OCI-LY3 (cell line): ENCODE results near the gene ENGASE.

Experiments
- H2AFZ ChIP-seq: fragments of 200-600, 300-600 bp; shearing (Covaris generic); 2 replicates; pipeline ENCODE4 v1.6.0; 2014; ENCODE audit warnings: antibody characterized with exemption, low read depth, low read length
- H3K27ac ChIP-seq: fragments of 200-600, 300-600 bp; sonication (generic); 2 replicates; pipeline ENCODE4 v1.5.1; 2014; ENCODE audit warnings: mild to moderate bottlenecking, low read length, moderate library complexity, mixed read lengths
- H3K27me3 ChIP-seq: fragments of 200-600, 300-600 bp; sonication (generic); 2 replicates; pipeline ENCODE4 v1.6.1; 2014; ENCODE audit warnings: low read depth, low read length, mixed read lengths
- H3K36me3 ChIP-seq: fragments of 200-600, 300-600 bp; sonication (generic); replicated peaks from 2 replicates; pipeline ENCODE3; 2014; ENCODE audit warnings: low read depth, low read length, mixed read lengths
- H3K4me1 ChIP-seq: fragments of 300-600, 200-600 bp; sonication (generic); 2 replicates; pipeline ENCODE4 v1.6.1; 2014; ENCODE audit warnings: low read length, mixed read lengths
- H3K4me2 ChIP-seq: fragments of 200-600, 300-600 bp; sonication (generic); 2 replicates; pipeline ENCODE4 v1.6.1; 2014; ENCODE audit warnings: low read length, mixed read lengths
- H3K4me3 ChIP-seq: fragments of 300-600, 200-600 bp; sonication (generic); 2 replicates; pipeline ENCODE4 v1.5.1; 2014; ENCODE audit warnings: antibody characterized with exemption, mild to moderate bottlenecking, low read length, moderate library complexity
- H3K79me2 ChIP-seq: fragments of 300-600, 200-600 bp; shearing (Covaris generic); 2 replicates; pipeline ENCODE4 v1.6.1; 2014; ENCODE audit warnings: mild to moderate bottlenecking, low read length, mixed read lengths
- H3K9ac ChIP-seq: fragments of 300-600, 200-600 bp; shearing (Covaris generic); 2 replicates; pipeline ENCODE4 v1.6.0; 2014; ENCODE audit warnings: mild to moderate bottlenecking, low read length, moderate library complexity
- H3K9me3 ChIP-seq: fragments of 200-600, 300-600 bp; shearing (Covaris generic); 2 replicates; pipeline ENCODE4 v1.6.1; 2014; ENCODE audit warnings: low read length, mixed read lengths; ENCODE audit not compliant: insufficient read depth
- H4K20me1 ChIP-seq: fragments of 200-600, 300-600 bp; sonication (generic); 2 replicates; pipeline ENCODE4 v1.6.1; 2016; ENCODE audit warnings: low read length, mixed read lengths; ENCODE audit not compliant: insufficient read depth
- EZH2phosphoT487 ChIP-seq: fragments of 200-600 bp; shearing (Covaris generic); IDR thresholded peaks from 2 replicates; pipeline ENCODE4 v1.6.1; 2018; ENCODE audit warnings: antibody characterized with exemption, mixed run types, low read depth
- TF ChIP-seq, protein P1 (sequence below): fragments of 200-600, 300-600 bp; sonication (generic); IDR thresholded peaks from 2 replicates; pipeline ENCODE4 v1.5.1; 2014; ENCODE audit warnings: antibody characterized with exemption, low read length, low read depth

Gene ENGASE

GRCh38 chr17:79105937-79106336 lies 31.3 kb downstream of the ENGASE start:
- H3K9me3 ChIP-seq: no peaks in the 10 kb centered on the region
- H4K20me1 ChIP-seq: no peaks in the 10 kb centered on the region
- H3K27ac ChIP-seq: no peak overlapping the region
- H2AFZ ChIP-seq: no peak overlapping the region
- no peaks in the 10 kb centered on the region for H3K79me2 ChIP-seq
- TF ChIP-seq, protein P1, sequence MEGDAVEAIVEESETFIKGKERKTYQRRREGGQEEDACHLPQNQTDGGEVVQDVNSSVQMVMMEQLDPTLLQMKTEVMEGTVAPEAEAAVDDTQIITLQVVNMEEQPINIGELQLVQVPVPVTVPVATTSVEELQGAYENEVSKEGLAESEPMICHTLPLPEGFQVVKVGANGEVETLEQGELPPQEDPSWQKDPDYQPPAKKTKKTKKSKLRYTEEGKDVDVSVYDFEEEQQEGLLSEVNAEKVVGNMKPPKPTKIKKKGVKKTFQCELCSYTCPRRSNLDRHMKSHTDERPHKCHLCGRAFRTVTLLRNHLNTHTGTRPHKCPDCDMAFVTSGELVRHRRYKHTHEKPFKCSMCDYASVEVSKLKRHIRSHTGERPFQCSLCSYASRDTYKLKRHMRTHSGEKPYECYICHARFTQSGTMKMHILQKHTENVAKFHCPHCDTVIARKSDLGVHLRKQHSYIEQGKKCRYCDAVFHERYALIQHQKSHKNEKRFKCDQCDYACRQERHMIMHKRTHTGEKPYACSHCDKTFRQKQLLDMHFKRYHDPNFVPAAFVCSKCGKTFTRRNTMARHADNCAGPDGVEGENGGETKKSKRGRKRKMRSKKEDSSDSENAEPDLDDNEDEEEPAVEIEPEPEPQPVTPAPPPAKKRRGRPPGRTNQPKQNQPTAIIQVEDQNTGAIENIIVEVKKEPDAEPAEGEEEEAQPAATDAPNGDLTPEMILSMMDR: no peak
- TF ChIP-seq EZH2phosphoT487: no peak
- H3K36me3 ChIP-seq: no peaks in the 10 kb centered on the region
- peaks cover 8% of the 10 kb centered on the region; the same call in 1 of the 2 replicates for H3K27me3 ChIP-seq
- H3K4me2 ChIP-seq: no peak overlapping the region
- no peaks in the 10 kb centered on the region for H3K4me1 ChIP-seq
- H3K9ac ChIP-seq: no peak overlapping the region
- H3K4me3 ChIP-seq: no peak overlapping the region

DNA sequence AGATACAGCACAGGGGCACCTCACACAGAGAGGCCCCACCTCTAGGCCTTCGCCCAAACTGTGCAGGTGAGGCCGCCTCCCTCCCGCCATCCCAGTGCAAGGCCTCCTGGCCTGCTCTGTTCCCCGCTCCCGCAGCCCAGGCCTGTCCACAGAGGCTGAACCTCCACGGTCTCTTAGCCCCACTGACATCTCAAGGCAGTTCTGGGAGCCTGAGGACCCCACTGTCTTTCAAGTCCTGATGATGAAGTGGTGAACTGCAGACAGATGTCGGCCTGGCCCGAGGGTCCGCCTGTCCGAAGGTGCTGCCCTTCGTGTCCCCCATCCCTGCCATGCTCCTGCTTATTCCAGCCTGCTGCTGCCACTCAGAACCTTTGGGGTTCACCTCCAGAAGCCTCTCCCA lies 32.3 kb downstream of the ENGASE start:
- Histone ChIP-seq H3K9me3 (no peaks in the 10 kb centered on the region), H3K4me1 (no peaks in the 10 kb centered on the region), H3K79me2 (no peaks in the 10 kb centered on the region), H3K27me3 (peaks cover 15% of the 10 kb centered on the region; the same call in 1 of the 2 replicates), H3K4me3 (no peak overlapping the region), H2AFZ (no peak overlapping the region), H3K9ac (no peak overlapping the region), H3K27ac (no peak overlapping the region), H3K4me2 (no peak overlapping the region), H3K36me3 (no peaks in the 10 kb centered on the region), H4K20me1 (no peaks in the 10 kb centered on the region)
- no peak for TF ChIP-seq EZH2phosphoT487
- TF ChIP-seq, protein P1: no peak

DNA sequence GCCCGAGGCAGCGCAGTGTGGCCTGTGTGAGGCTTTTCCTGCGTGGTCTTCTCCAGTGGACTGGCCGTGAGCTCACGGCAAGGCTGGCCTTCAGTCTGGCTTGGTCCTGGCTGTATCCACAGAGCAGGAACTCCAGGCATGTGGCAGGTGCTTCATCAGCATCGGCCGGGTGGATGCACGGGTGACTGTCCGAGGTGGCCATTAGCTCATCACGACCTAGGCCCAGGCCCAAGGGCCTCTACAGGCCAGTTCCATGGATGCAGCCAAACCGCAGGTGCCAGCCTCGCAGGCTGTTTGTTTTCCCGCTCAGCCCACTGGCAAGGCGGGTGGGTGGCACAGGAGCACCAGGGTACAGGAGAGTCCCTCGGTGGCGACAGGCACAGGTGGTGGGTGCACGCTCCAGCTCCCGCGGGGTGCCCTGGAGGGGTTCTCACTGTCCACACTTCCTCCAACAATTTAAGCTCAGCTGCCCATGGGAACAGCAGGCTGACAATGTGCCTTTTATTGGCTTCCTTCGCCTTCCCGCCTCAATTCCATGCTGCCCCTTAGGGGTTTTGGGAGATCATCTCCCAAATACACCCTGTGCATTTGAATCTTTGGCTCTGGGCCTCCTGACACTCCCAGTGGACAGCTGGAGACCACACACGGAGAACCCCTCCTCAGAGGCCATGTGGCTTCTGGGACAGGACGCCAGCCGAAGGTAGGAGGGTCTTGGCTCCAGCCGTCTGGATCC lies 33.0 kb downstream of the ENGASE start:
- Histone ChIP-seq H3K9me3 (no peaks in the 10 kb centered on the region), H3K27ac (no peak overlapping the region), H3K79me2 (no peaks in the 10 kb centered on the region), H2AFZ (no peak overlapping the region), H3K4me2 (no peak overlapping the region), H3K4me1 (no peaks in the 10 kb centered on the region), H3K36me3 (no peaks in the 10 kb centered on the region), H3K4me3 (no peak overlapping the region), H3K27me3 (peaks cover 17% of the 10 kb centered on the region; the same call in 1 of the 2 replicates), H4K20me1 (no peaks in the 10 kb centered on the region), H3K9ac (no peak overlapping the region)
- TF ChIP-seq, protein P1: no peak
- no peak for TF ChIP-seq EZH2phosphoT487

DNA sequence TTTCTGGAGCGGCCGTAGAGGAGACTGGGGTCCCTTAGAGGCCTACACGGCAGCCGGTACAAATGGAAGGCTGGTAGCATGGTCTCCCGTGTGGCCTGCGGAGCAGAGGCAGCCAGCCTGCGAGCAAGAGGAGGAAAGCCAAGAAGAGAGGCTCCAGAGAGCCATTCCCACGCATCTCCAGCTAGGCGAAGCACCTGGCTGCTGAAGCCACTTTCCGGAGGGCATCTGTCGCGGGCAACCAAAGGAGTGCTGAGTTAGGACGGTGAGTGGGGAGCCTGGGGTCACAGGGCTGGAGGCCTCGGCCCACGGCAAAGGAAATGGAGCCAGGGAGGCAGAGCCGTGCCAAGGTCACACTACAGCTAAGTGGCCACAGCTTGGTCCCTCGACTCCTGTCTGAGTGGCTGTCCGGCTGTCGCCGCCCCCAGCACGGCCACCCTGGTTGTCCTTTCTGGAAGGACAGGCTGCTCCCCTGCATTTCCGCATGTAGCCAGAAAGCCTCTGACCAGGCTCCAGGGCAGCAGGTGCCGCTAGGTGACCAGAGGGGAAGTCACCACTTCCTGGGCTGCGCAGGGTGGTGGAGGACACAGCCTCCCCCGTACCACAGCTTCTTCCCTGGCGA lies 33.7 kb downstream of the ENGASE start:
- no peaks in the 10 kb centered on the region for H3K36me3 ChIP-seq
- no peak overlapping the region for H3K4me2 ChIP-seq
- no peaks in the 10 kb centered on the region for H3K4me1 ChIP-seq
- TF ChIP-seq, protein P1: no peak
- no peak for TF ChIP-seq EZH2phosphoT487
- H3K9ac ChIP-seq: no peak overlapping the region
- no peaks in the 10 kb centered on the region for H3K79me2 ChIP-seq
- peaks cover 17% of the 10 kb centered on the region; the same call in 1 of the 2 replicates for H3K27me3 ChIP-seq
- no peak overlapping the region for H3K4me3 ChIP-seq
- no peaks in the 10 kb centered on the region for H3K9me3 ChIP-seq
- no peak overlapping the region for H3K27ac ChIP-seq
- no peak overlapping the region for H2AFZ ChIP-seq
- no peaks in the 10 kb centered on the region for H4K20me1 ChIP-seq
